Spleen (tissue), 11 donors: ENCODE data around the gene AP2A1. TPM values are rescaled to one million over a fixed set of nuclear protein-coding genes. Genes with fewer than 3 reads are reported as not detected.

Experiments used
- DNase-seq: peaks from one replicate; pipeline ENCODE4 v3.0.0-alpha.2; 2020
- H3K27ac ChIP-seq, 8 donors: fragments of 200-600 bp; sonication (generic) in 7 of 8; 1 replicate in 4 of 8; 2 replicates in 4 of 8; pipeline versions ENCODE4 v1.5.0 to v1.8.0; 2016 to 2021; ENCODE audit warnings: inconsistent platforms in 4 of 8, mild to moderate bottlenecking in 4 of 8, moderate library complexity in 1 of 8
- H3K27me3 ChIP-seq, 7 donors: fragments of 200-600 bp; sonication (generic) in 6 of 7; replicated peaks in 1 of 7; 1 replicate in 4 of 7; 2 replicates in 3 of 7; pipeline versions ENCODE4 v1.5.0 to v1.8.0; 2016 to 2021; ENCODE audit warnings: inconsistent platforms in 3 of 7, mild to moderate bottlenecking in 1 of 7
- H3K36me3 ChIP-seq, 6 donors: fragments of 200-600 bp; sonication (generic) in 5 of 6; 1 replicate in 4 of 6; 2 replicates in 2 of 6; pipeline versions ENCODE4 v1.5.0 to v1.8.0; 2016 to 2021; ENCODE audit warnings: inconsistent platforms in 2 of 6
- H3K4me1 ChIP-seq, 6 donors: fragments of 200-600 bp; sonication (generic) in 5 of 6; 1 replicate in 3 of 6; 2 replicates in 3 of 6; pipeline versions ENCODE4 v1.5.0 to v1.8.0; 2016 to 2021; ENCODE audit warnings: inconsistent platforms in 3 of 6
- H3K4me3 ChIP-seq, 8 donors: fragments of 200-600 bp; sonication (generic) in 7 of 8; 1 replicate in 4 of 8; 2 replicates in 4 of 8; pipeline versions ENCODE4 v1.5.0 to v1.8.0; 2016 to 2021; ENCODE audit warnings: inconsistent platforms in 4 of 8, mild to moderate bottlenecking in 4 of 8, moderate library complexity in 2 of 8
- H3K9me3 ChIP-seq, 8 donors: fragments of 200-600 bp; sonication (generic) in 7 of 8; 1 replicate in 4 of 8; 2 replicates in 4 of 8; pipeline versions ENCODE4 v1.5.0 to v1.8.0; 2016 to 2021; ENCODE audit warnings: inconsistent platforms in 4 of 8
- POLR2A ChIP-seq, 3 donors: fragments of 450-650 bp; IDR thresholded peaks; one replicate each; pipeline ENCODE4 v1.5.1; 2017; ENCODE audit warnings: antibody characterized with exemption in 3 of 3, mild to moderate bottlenecking in 1 of 3
- POLR2AphosphoS5 ChIP-seq, 3 donors: sonication (generic); formaldehyde crosslinking; IDR thresholded peaks; one replicate each; pipeline ENCODE4 v1.5.1; 2017; ENCODE audit warnings: antibody characterized with exemption in 3 of 3
- WGBS, 5 donors: extraction: QIAGEN DNeasy Blood & Tissue Kit in 3 of 5; methylation state at CpG; one replicate each; pipeline versions ENCODE4 v1.1.5 to v1.1.7; 2013 to 2018; 5-methylcytosine and 5-hydroxymethylcytosine counted together
- intact Hi-C: fragments of 100-400 bp; cut with DNase I; formaldehyde crosslinking; loops from one replicate; pipeline ENCODE4 v1.15.0; 2023; ENCODE audit warnings: low total_unique reads
- microRNA-seq, 3 donors: library from miRNA; unstranded; fragments of <30 nt; microRNA quantifications; one replicate each; pipeline versions ENCODE4 to v1.1.0, GENCODE V29; 2019 to 2020
- polyA plus RNA-seq, 3 donors: library from polyadenylated mRNA; stranded (reverse); fragments of 200-250 nt; gene quantifications; one replicate each; pipeline ENCODE4 v1.2.1, GENCODE V29; 2013
- small RNA-seq, 4 donors: library from RNA; depleted of rRNA; stranded (forward); fragments of <200 nt; gene quantifications; one replicate each; pipeline ENCODE3, GENCODE V24; 2016
- total RNA-seq, 7 donors: library from RNA; depleted of rRNA in 3 of 7; stranded (reverse); fragments of >200 nt in 3 of 7; fragmentation: NEBNext Ultra II Directional in 4 of 7; extraction: Animal tissue kit (Norgen Biotek cat#: 25700) in 4 of 7; gene quantifications; one replicate each; pipeline versions ENCODE4 v1.1.0 to v1.2.1, GENCODE V29; 2016 to 2021
- TF ChIP-seq, protein P1 (sequence below), 11 experiments: fragments of 200-600 bp in 7 of 11; fragments of 450-650 bp in 4 of 11; sonication (generic) in 4 of 11; IDR thresholded peaks in 8 of 11; conservative IDR thresholded peaks in 3 of 11; 1 replicate in 7 of 11; 2 replicates in 4 of 11; pipeline versions ENCODE4 v1.4.0 to v1.8.0; 2016 to 2021; ENCODE audit warnings: antibody characterized with exemption in 11 of 11, inconsistent platforms in 4 of 11, mild to moderate bottlenecking in 1 of 11
- donor health status: healthy with polysubstance abuse.
- donor health status: DM: no; HTN: no; CAD: no; lungs with moderate emphysema.
- donor health status: DM: no; HTN: no; CAD: no.
- donor health status: Bipolar disorder and iron deficiency.
- donor health status: healthy.
- donor health status: DM: no; HTN: no; CAD: no.
- donor health status: DM: yes; HTN: yes; CAD: no.

The AP2A1 gene
- total and polyA plus RNA-seq, 10 donors: 18.1 to 108 (median 89.1) TPM

DNA sequence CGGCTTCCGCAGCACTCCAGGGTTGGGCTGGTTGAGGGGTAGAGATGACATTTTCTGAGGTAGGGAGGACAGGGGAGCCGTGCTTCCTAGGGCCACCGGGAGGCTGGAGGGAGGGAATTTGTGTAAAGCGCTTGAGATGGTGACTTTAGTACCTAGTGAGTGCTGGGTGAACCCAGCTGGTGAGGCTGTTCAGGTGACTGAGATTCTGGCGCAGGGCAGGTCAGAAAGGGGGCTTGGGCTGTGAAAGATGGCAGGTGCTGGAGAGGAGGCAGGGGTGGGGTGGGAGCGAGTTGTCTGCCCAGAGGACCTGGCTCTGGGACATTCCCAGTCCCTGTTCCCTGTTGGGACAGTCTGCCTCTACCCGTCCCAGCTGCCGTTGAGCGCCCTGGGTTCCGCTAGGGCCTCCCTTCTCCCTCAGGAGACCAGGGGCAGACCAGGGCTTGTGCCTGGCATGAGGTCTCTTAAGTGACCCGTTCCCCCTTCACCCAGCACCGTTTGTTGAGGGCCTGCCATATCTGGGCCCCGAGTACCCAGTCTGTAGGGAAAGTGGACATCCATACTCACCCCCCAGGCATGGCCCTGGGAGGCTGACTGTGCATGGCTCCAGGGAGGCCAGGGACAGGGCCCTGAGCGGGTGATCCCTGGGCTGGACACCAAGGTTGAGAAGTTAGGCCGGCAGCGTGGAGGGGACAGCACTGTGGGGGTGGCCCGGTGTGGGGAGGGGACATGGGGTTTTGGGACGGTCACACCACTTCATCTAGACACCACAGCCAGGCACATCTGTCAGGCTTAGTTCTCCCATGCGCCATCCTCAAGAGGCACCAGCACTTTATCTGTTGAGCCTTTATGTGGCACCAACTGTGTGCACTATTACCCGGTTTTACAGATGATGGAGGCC lies 89.1 kb downstream of the AP2A1 start:
- peaks cover 0 to 69% (median 63%) of the 10 kb centered on the region in 6 donors for H3K36me3 ChIP-seq
- no peak overlapping the region for H3K4me3 ChIP-seq
- H3K27me3 ChIP-seq: peaks cover 0 to 5% (median 0%) of the 10 kb centered on the region in 7 donors
- H3K27ac ChIP-seq: peak overlapping the region in 2 of 8 donors; percentile 21 to 47
- DNase-seq: no peak
- H3K4me1 ChIP-seq: peaks cover 14 to 79% (median 36%) of the 10 kb centered on the region in 6 donors
- intact Hi-C loops: no loop called here
- TF ChIP-seq POLR2A (IDR thresholded peaks at IDR 0.05) (no peak), POLR2AphosphoS5 (IDR thresholded peaks at IDR 0.05) (peak; percentile 7 to 72 (median 10))
- TF ChIP-seq, protein P1, sequence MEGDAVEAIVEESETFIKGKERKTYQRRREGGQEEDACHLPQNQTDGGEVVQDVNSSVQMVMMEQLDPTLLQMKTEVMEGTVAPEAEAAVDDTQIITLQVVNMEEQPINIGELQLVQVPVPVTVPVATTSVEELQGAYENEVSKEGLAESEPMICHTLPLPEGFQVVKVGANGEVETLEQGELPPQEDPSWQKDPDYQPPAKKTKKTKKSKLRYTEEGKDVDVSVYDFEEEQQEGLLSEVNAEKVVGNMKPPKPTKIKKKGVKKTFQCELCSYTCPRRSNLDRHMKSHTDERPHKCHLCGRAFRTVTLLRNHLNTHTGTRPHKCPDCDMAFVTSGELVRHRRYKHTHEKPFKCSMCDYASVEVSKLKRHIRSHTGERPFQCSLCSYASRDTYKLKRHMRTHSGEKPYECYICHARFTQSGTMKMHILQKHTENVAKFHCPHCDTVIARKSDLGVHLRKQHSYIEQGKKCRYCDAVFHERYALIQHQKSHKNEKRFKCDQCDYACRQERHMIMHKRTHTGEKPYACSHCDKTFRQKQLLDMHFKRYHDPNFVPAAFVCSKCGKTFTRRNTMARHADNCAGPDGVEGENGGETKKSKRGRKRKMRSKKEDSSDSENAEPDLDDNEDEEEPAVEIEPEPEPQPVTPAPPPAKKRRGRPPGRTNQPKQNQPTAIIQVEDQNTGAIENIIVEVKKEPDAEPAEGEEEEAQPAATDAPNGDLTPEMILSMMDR (IDR thresholded peaks at IDR 0.05 in 8 of 11, conservative IDR thresholded peaks at IDR 0.05 in 3 of 11): no peak
- 82 to 93% (median 85%) methylated on average over 15 to 21 of the region's 21 CpGs for WGBS, 5 donors
- no peaks in the 10 kb centered on the region for H3K9me3 ChIP-seq

DNA sequence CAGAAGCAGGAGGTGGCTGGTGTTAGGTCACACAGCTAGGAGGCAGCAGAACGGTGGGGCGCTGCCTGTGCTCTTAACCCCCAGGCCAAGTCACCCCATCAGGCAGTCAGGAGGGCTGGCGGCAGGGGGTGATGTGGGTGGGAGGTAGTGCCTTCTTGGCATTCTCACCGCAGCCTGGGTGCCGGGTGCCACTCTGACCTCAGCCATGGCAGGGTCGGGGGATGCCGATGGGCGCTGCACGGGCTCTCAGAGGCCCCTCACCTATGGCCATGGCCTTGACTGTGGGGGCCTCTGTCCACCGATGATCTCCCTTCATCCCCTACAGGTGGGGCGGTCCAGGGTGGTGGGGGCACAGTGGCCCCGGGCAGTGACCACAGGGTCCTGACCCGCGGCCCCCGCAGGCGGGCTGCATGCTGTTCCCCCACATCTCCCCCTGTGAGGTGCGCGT lies 89.8 kb downstream of the AP2A1 start:
- peak overlapping the region in 2 of 8 donors; percentile 13 to 47 for H3K27ac ChIP-seq
- peaks cover 0 to 75% (median 70%) of the 10 kb centered on the region in 6 donors for H3K36me3 ChIP-seq
- intact Hi-C loops: no loop called here
- peak in 1 of 3 donors; percentile 5 for TF ChIP-seq POLR2AphosphoS5 (IDR thresholded peaks at IDR 0.05)
- TF ChIP-seq, protein P1 (IDR thresholded peaks at IDR 0.05 in 8 of 11, conservative IDR thresholded peaks at IDR 0.05 in 3 of 11): no peak
- DNase-seq: no peak
- WGBS, 5 donors: 90 to 96% (median 90%) methylated on average over 11 to 18 of the region's 18 CpGs
- H3K4me1 ChIP-seq: peaks cover 14 to 85% (median 42%) of the 10 kb centered on the region in 6 donors
- peaks cover 0 to 5% (median 0%) of the 10 kb centered on the region in 7 donors for H3K27me3 ChIP-seq
- H3K4me3 ChIP-seq: no peak overlapping the region
- no peaks in the 10 kb centered on the region for H3K9me3 ChIP-seq

Small RNA genes within 50 kb of the gene (microRNA-seq; reads per million reads assigned to microRNA genes)
- gene MIR4749 (1.7 to 5.8 (median 1.8) reads per million in 3 donors), gene MIR6799 (0 to 1.1 (median 0.28) reads per million in 3 donors), gene MIR6800 (0 to 1.4 (median 0) reads per million in 3 donors)

Small RNA genes within 50 kb of the gene (small RNA-seq; reads per million reads assigned to genes)
- gene MIR4749 (0 to 0.07 (median 0.03) reads per million in 4 donors), gene MIR6799 (0 reads per million in 4 donors), gene RNU6-841P (0 reads per million in 4 donors)

Other genes with a start within 250 kb of the AP2A1 start
- gene RCN3, start 239.0 kb upstream of the AP2A1 start, total RNA-seq: 10 to 100 TPM; 18.9 to 44.2 (median 42.8) TPM
- gene RCN3, start 239.0 kb upstream of the AP2A1 start, polyA plus RNA-seq: 10 to 100 TPM; 25.0 to 99.2 (median 89.9) TPM
- gene NOSIP, start 186.4 kb upstream of the AP2A1 start, total RNA-seq: 10 to 100 TPM; 58.6 to 73.8 (median 70.0) TPM
- 100 to 1,000 TPM; 129 to 152 (median 149) TPM for gene NOSIP, start 186.4 kb upstream of the AP2A1 start, polyA plus RNA-seq
- 1 to 10 TPM in 5 of 7 donors, under 1 TPM in 2; 0.37 to 7.9 (median 1.3) TPM for gene PRRG2, start 185.7 kb upstream of the AP2A1 start, total RNA-seq
- 1 to 10 TPM in 2 of 3 donors, under 1 TPM in 1; 0.91 to 2.3 (median 1.3) TPM for gene PRRG2, start 185.7 kb upstream of the AP2A1 start, polyA plus RNA-seq
- 10 to 100 TPM; 18.8 to 44.3 (median 34.6) TPM for gene PRR12, start 175.8 kb upstream of the AP2A1 start, total RNA-seq
- gene PRR12, start 175.8 kb upstream of the AP2A1 start, polyA plus RNA-seq: 10 to 100 TPM in 1 of 3 donors, 1 to 10 TPM in 2; 3.7 to 21.4 (median 3.9) TPM
- gene RRAS, start 126.9 kb upstream of the AP2A1 start, total RNA-seq: 10 to 100 TPM; 30.9 to 57.6 (median 44.4) TPM
- gene RRAS, start 126.9 kb upstream of the AP2A1 start, polyA plus RNA-seq: 100 to 1,000 TPM in 1 of 3 donors, 10 to 100 TPM in 2; 66.5 to 106 (median 98.2) TPM
- gene SCAF1, start 124.8 kb upstream of the AP2A1 start, total RNA-seq: 10 to 100 TPM; 21.9 to 66.2 (median 57.0) TPM
- gene SCAF1, start 124.8 kb upstream of the AP2A1 start, polyA plus RNA-seq: 10 to 100 TPM in 1 of 3 donors, 1 to 10 TPM in 2; 7.5 to 21.3 (median 7.6) TPM
- 100 to 1,000 TPM in 4 of 7 donors, 10 to 100 TPM in 3; 87.9 to 150 (median 127) TPM for gene IRF3, start 101.1 kb upstream of the AP2A1 start, total RNA-seq
- 100 to 1,000 TPM; 127 to 294 (median 276) TPM for gene IRF3, start 101.1 kb upstream of the AP2A1 start, polyA plus RNA-seq
- 10 to 100 TPM in 6 of 7 donors, 1 to 10 TPM in 1; 7.8 to 26.6 (median 16.3) TPM for gene BCL2L12, start 101.1 kb upstream of the AP2A1 start, total RNA-seq
- 10 to 100 TPM; 26.5 to 36.7 (median 30.1) TPM for gene BCL2L12, start 101.1 kb upstream of the AP2A1 start, polyA plus RNA-seq
- gene PRMT1, start 89.7 kb upstream of the AP2A1 start, total RNA-seq: 100 to 1,000 TPM; 108 to 136 (median 115) TPM
- gene PRMT1, start 89.7 kb upstream of the AP2A1 start, polyA plus RNA-seq: 100 to 1,000 TPM; 114 to 175 (median 134) TPM
- 10 to 100 TPM in 1 of 7 donors, 1 to 10 TPM in 6; 1.4 to 14.2 (median 5.0) TPM for gene ADM5, start 77.4 kb upstream of the AP2A1 start, total RNA-seq
- 1 to 10 TPM; 1.5 to 3.6 (median 3.5) TPM for gene ADM5, start 77.4 kb upstream of the AP2A1 start, polyA plus RNA-seq
- 10 to 100 TPM in 5 of 7 donors, 1 to 10 TPM in 2; 6.8 to 17.0 (median 16.4) TPM for gene CPT1C, start 75.9 kb upstream of the AP2A1 start, total RNA-seq
- gene CPT1C, start 75.9 kb upstream of the AP2A1 start, polyA plus RNA-seq: 10 to 100 TPM in 2 of 3 donors, 1 to 10 TPM in 1; 5.2 to 15.7 (median 11.8) TPM
- 1 to 10 TPM in 1 of 7 donors, under 1 TPM in 2, not detected in 4; 0.37 to 2.1 (median 0.92) TPM for gene TSKS, start 3.7 kb upstream of the AP2A1 start, total RNA-seq
- 1 to 10 TPM in 1 of 3 donors, under 1 TPM in 2; 0.26 to 1.0 (median 0.85) TPM for gene TSKS, start 3.7 kb upstream of the AP2A1 start, polyA plus RNA-seq
- gene FUZ, start 46.3 kb downstream of the AP2A1 start, total RNA-seq: 10 to 100 TPM; 10.7 to 22.1 (median 15.1) TPM
- gene FUZ, start 46.3 kb downstream of the AP2A1 start, polyA plus RNA-seq: 10 to 100 TPM; 16.7 to 20.3 (median 16.9) TPM
- gene MED25, start 51.3 kb downstream of the AP2A1 start, total RNA-seq: 10 to 100 TPM; 29.4 to 61.0 (median 50.7) TPM
- gene MED25, start 51.3 kb downstream of the AP2A1 start, polyA plus RNA-seq: 10 to 100 TPM; 26.6 to 42.7 (median 35.3) TPM
- gene PTOV1, start 84.2 kb downstream of the AP2A1 start, total RNA-seq: 100 to 1,000 TPM in 3 of 7 donors, 10 to 100 TPM in 4; 69.6 to 127 (median 98.4) TPM
- 100 to 1,000 TPM in 1 of 3 donors, 10 to 100 TPM in 2; 61.4 to 120 (median 70.9) TPM for gene PTOV1, start 84.2 kb downstream of the AP2A1 start, polyA plus RNA-seq
- gene PNKP, start 100.6 kb downstream of the AP2A1 start, total RNA-seq: 100 to 1,000 TPM in 5 of 7 donors, 10 to 100 TPM in 2; 80.9 to 203 (median 111) TPM
- 100 to 1,000 TPM in 1 of 3 donors, 10 to 100 TPM in 2; 36.6 to 135 (median 66.2) TPM for gene PNKP, start 100.6 kb downstream of the AP2A1 start, polyA plus RNA-seq
- gene AKT1S1, start 110.4 kb downstream of the AP2A1 start, total RNA-seq: 10 to 100 TPM in 6 of 7 donors, 1 to 10 TPM in 1; 8.7 to 27.8 (median 20.1) TPM
- 10 to 100 TPM; 11.6 to 24.8 (median 13.9) TPM for gene AKT1S1, start 110.4 kb downstream of the AP2A1 start, polyA plus RNA-seq
- 10 to 100 TPM; 26.8 to 53.5 (median 38.2) TPM for gene TBC1D17, start 110.7 kb downstream of the AP2A1 start, total RNA-seq
- 10 to 100 TPM; 20.8 to 39.8 (median 34.9) TPM for gene TBC1D17, start 110.7 kb downstream of the AP2A1 start, polyA plus RNA-seq
- 10 to 100 TPM in 1 of 7 donors, 1 to 10 TPM in 6; 1.1 to 20.2 (median 2.8) TPM for gene IL4I1, start 129.9 kb downstream of the AP2A1 start, total RNA-seq
- gene IL4I1, start 129.9 kb downstream of the AP2A1 start, polyA plus RNA-seq: 1 to 10 TPM; 3.9 to 9.3 (median 6.4) TPM
- gene ATF5, start 162.2 kb downstream of the AP2A1 start, total RNA-seq: 10 to 100 TPM; 10.2 to 45.8 (median 22.8) TPM
- gene ATF5, start 162.2 kb downstream of the AP2A1 start, polyA plus RNA-seq: 10 to 100 TPM; 14.6 to 36.6 (median 16.8) TPM
- 10 to 100 TPM; 41.1 to 60.9 (median 51.4) TPM for gene NUP62, start 162.5 kb downstream of the AP2A1 start, total RNA-seq
- 10 to 100 TPM; 17.3 to 35.1 (median 18.4) TPM for gene NUP62, start 162.5 kb downstream of the AP2A1 start, polyA plus RNA-seq
- 10 to 100 TPM; 18.7 to 97.5 (median 42.8) TPM for gene SIGLEC11, start 194.2 kb downstream of the AP2A1 start, total RNA-seq
- gene SIGLEC11, start 194.2 kb downstream of the AP2A1 start, polyA plus RNA-seq: 10 to 100 TPM in 1 of 3 donors, 1 to 10 TPM in 2; 2.2 to 52.3 (median 7.9) TPM